Heart right ventricle (tissue), 16 donors: ENCODE data around the gene SCGB3A1. TPM values are rescaled to one million over a fixed set of nuclear protein-coding genes. Genes with fewer than 3 reads are reported as not detected.

Experiments used
- ATAC-seq, 8 donors: fragments of 200-7000 bp; cut with Tn5 transposase; one replicate each; pipeline ENCODE4 v1.9.1; 2020; ENCODE audit warnings: mild to moderate bottlenecking in 8 of 8, moderate library complexity in 8 of 8, moderate number of reproducible peaks in 1 of 8
- DNase-seq, 2 donors: peaks; one replicate each; pipeline ENCODE4 v3.0.0-alpha.2; 2020
- H3K27ac ChIP-seq, 10 donors: fragments of 200-600 bp; sonication (generic) in 2 of 10; one replicate each; pipeline versions ENCODE4 v1.5.0 to v1.8.0; 2020 to 2022; ENCODE audit warnings: mild to moderate bottlenecking in 3 of 10
- H3K27me3 ChIP-seq, 7 donors: fragments of 200-600 bp; one replicate each; pipeline ENCODE4 v1.8.0; 2021 to 2022; ENCODE audit warnings: mild to moderate bottlenecking in 2 of 7
- H3K36me3 ChIP-seq, 9 donors: fragments of 200-600 bp; sonication (generic) in 1 of 9; one replicate each; pipeline versions ENCODE4 v1.5.0 to v1.8.0; 2020 to 2022; ENCODE audit warnings: mild to moderate bottlenecking in 2 of 9
- H3K4me1 ChIP-seq, 9 donors: fragments of 200-600 bp; sonication (generic) in 1 of 9; one replicate each; pipeline versions ENCODE4 v1.5.0 to v1.8.0; 2020 to 2022; ENCODE audit warnings: mild to moderate bottlenecking in 4 of 9
- H3K4me3 ChIP-seq, 10 donors: fragments of 200-600 bp; sonication (generic) in 2 of 10; one replicate each; pipeline versions ENCODE4 v1.5.0 to v1.8.0; 2020 to 2022; ENCODE audit warnings: mild to moderate bottlenecking in 7 of 10, moderate library complexity in 2 of 10
- H3K9me3 ChIP-seq, 11 donors: fragments of 200-600 bp in 10 of 11; sonication (generic) in 2 of 11; one replicate each; pipeline versions ENCODE4 v1.5.0 to v1.8.0; 2013 to 2022; ENCODE audit warnings: mild to moderate bottlenecking in 2 of 11, control low read depth in 1 of 11, moderate library complexity in 1 of 11
- CTCF ChIP-seq, 9 donors: fragments of 200-600 bp; sonication (generic) in 2 of 9; IDR thresholded peaks; one replicate each; pipeline versions ENCODE4 v1.5.0 to v1.8.0; 2021 to 2022; ENCODE audit warnings: antibody characterized with exemption in 9 of 9, mild to moderate bottlenecking in 5 of 9, moderate library complexity in 1 of 9
- WGBS, 2 donors: extraction: QIAGEN DNeasy Blood & Tissue Kit; methylation state at CpG; one replicate each; pipeline ENCODE4 v1.1.7; 2013; ENCODE audit warnings: inconsistent platforms in 1 of 2; 5-methylcytosine and 5-hydroxymethylcytosine counted together
- intact Hi-C, 10 donors: fragments of 100-400 bp; cut with DNase I; formaldehyde crosslinking; loops; one replicate each; pipeline versions ENCODE4 v1.11.1 to v1.14.2; 2022
- polyA plus RNA-seq, 2 donors: library from polyadenylated mRNA; stranded (reverse); fragments of 200-250 nt; gene quantifications; one replicate each; pipeline ENCODE4 v1.2.3, GENCODE V29; 2013
- total RNA-seq, 10 donors: library from RNA; stranded (reverse); fragmentation: NEBNext Ultra II Directional in 3 of 10; extraction: Animal tissue kit (Norgen Biotek cat#: 25700) in 3 of 10; gene quantifications; one replicate each; pipeline versions ENCODE4 v1.2.1 to v1.2.4, GENCODE V29; 2021 to 2023
- donor health status: Arrhythmogenic right ventricular cardiomyopathy.
- donor health status: ischemic (EF 13 %, LVEDD 7.1; RV severe dilation, severe dysfunction).
- donor health status: healthy with polysubstance abuse.
- donor health status: DM: no; HTN: yes; CAD: no.
- donor health status: DM: no; HTN: no; CAD: no.
- donor health status: ischemic (EF 25% LVEDD 6.9; RV normal size, moderate dysfunction).
- donor health status: ischemic (EF 25% LVEDD 5.7; RV mildly dilated, moderate dysfunction).
- donor health status: healthy.
- donor health status: DM: yes; HTN: yes; CAD: no.
- donor health status: Ischemic cardiomyopathy.
- donor health status: ischemic (EF 35%, LVEDD 5.7; RV mildly dilated, moderate dysfunction).
- donor health status: nonischemic (EF 11% LVEDD 7.7; RV severe dilation, severe dysfunction).
- donor health status: DM: yes; HTN: yes; CAD: no.
- donor health status: PGD.
- donor health status: ischemic (EF 29% LVEDD 5.4; RV normal size, mild dysfunction).
- donor health status: nonischemic (EF 23%, LVEDD 6.1; RV moderate dilation, normal function).

The SCGB3A1 gene
- total and polyA plus RNA-seq, 12 donors, result 0.38 to 0.88 (median 0.53) TPM; not detected in 7

DNA sequence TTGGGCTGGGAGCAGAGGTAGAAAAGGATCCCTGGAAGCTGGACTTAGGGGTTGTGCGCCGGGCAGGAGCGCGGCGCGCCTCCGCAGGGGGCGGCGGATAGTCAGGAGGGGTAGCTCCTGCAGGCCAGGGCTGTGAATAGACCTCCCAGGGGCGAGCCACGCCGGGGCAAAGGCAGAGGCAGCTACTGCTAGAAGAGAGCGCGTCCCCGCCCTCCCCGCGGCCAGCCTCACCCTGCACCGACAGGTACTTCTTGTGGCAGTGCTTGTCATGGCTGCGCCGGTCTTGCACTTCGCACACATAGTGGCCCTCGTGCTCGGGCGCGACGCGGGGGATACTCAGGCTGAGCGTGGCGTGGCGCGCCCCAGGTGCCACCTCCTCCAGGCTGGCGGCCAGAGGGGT is 30.0 kb upstream of the SCGB3A1 start:
- Histone ChIP-seq H3K27me3 (peaks cover 0 to 26% (median 16%) of the 10 kb centered on the region in 7 donors), H3K9me3 (no peaks in the 10 kb centered on the region), H3K36me3 (peaks cover 0 to 14% (median 0%) of the 10 kb centered on the region in 9 donors), H3K4me3 (no peak overlapping the region), H3K27ac (no peak overlapping the region), H3K4me1 (peaks cover 0 to 27% (median 9%) of the 10 kb centered on the region in 9 donors)
- ATAC-seq (no peak), DNase-seq (no peak)
- 78 to 81% methylated on average over 27 to 32 of the region's 32 CpGs for WGBS, 2 donors
- intact Hi-C loops, result no loop called here
- TF ChIP-seq CTCF (IDR thresholded peaks at IDR 0.05), result no peak

GRCh38 chr5:180620014-180620413 is 28.7 kb upstream of the SCGB3A1 start:
- intact Hi-C loops, result no loop called here
- ATAC-seq, result no peak

DNA sequence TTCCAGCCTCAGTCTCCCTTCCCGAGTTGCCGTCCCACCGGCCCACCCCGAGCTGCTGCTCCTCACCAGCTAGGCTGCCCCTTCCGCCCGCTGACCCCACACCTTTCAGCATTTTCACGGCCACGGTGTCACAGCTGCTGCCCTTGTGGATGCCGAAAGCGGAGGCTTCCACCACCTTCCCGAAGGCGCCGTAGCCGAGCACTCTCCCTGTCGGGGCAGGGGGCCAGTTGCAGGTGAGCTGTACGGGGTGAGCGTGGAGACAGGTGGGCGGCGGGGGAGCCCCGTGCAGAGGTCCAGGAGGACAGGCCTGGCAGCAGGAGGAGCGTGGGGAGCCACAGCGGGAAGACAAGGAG is 28.2 kb upstream of the SCGB3A1 start:
- Histone ChIP-seq H3K27me3 (peaks cover 0 to 26% (median 16%) of the 10 kb centered on the region in 7 donors), H3K9me3 (peaks cover 0 to 5% (median 0%) of the 10 kb centered on the region in 11 donors), H3K27ac (no peak overlapping the region), H3K4me3 (no peak overlapping the region), H3K36me3 (peaks cover 0 to 18% (median 0%) of the 10 kb centered on the region in 9 donors), H3K4me1 (peaks cover 0 to 21% (median 9%) of the 10 kb centered on the region in 9 donors)
- DNase-seq (no peak), ATAC-seq (no peak)
- intact Hi-C loops, result no loop called here
- 75 to 78% methylated on average over 22 of the region's 22 CpGs for WGBS, 2 donors
- no peak for TF ChIP-seq CTCF (IDR thresholded peaks at IDR 0.05)

More at GRCh38 chr5:180620014-180620413, 28.7 kb upstream of the SCGB3A1 start:
- Histone ChIP-seq H3K9me3 (peaks cover 0 to under 1% (median 0%) of the 10 kb centered on the region in 11 donors), H3K36me3 (peaks cover 0 to 18% (median 0%) of the 10 kb centered on the region in 9 donors), H3K27ac (no peak overlapping the region), H3K4me3 (no peak overlapping the region), H3K4me1 (peaks cover 0 to 26% (median 9%) of the 10 kb centered on the region in 9 donors), H3K27me3 (peaks cover 0 to 26% (median 16%) of the 10 kb centered on the region in 7 donors)
- TF ChIP-seq CTCF (IDR thresholded peaks at IDR 0.05), result no peak
- no peak for DNase-seq
- 88 to 91% methylated on average over 14 of the region's 14 CpGs for WGBS, 2 donors

DNA sequence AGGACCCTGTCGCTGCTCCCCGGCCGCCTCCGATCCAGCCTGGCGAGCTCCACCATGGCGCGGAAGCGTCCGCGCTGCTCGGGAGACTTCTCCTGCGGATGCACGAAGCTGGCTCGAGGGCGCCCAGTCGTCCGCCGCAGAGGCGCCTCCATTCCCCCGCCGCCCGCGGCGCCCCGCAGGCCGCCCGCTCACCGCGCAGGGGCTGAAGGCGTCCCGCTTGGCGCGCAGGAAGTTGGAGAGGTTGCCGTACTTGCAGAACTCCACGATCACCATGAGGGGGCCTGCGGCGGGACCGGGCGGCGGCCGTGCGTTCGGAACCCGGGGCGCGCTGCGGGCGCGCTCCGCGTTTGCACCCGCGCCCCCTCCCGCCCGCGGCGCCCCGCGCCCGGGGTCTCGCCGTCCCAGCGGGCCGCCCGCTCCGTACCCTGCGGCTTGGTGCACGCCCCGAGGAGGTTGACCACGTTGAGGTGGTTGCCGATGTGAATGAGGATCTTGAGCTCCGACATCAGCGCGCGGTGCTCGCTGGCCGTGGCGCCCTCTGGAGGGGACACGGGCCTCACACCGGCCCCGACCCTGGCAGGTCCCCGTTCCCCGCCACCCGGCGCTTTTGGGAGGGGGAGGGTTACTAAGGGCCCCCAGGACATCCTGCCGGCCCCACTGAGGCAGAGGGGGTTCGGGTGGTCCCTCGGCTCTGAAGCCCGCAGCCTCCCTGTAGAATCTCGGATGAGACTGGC is 27.7 kb upstream of the SCGB3A1 start:
- H3K9me3 ChIP-seq, result peaks cover 0 to 5% (median 0%) of the 10 kb centered on the region in 11 donors
- DNase-seq, result no peak
- no peak overlapping the region for H3K27ac ChIP-seq
- intact Hi-C loops, result no loop called here
- WGBS, 2 donors, result 15 to 32% methylated on average over 85 to 90 of the region's 90 CpGs
- H3K4me3 ChIP-seq, result peak overlapping the region in 5 of 10 donors; percentile 5 to 29 (median 14)
- H3K36me3 ChIP-seq, result peaks cover 0 to 18% (median 0%) of the 10 kb centered on the region in 9 donors
- peak in 4 of 9 donors; percentile 7 to 26 (median 16) for TF ChIP-seq CTCF (IDR thresholded peaks at IDR 0.05)
- ATAC-seq, result peak in 1 of 8 donors; percentile 16
- peaks cover 0 to 26% (median 16%) of the 10 kb centered on the region in 7 donors for H3K27me3 ChIP-seq
- peaks cover 0 to 19% (median 9%) of the 10 kb centered on the region in 9 donors for H3K4me1 ChIP-seq
